HG02852 (cell line): Measurements from ENCODE around the gene WAS.
"Not testable (repeated sequence)": the region's sequence is repeated elsewhere in the genome, so short reads cannot be mapped to it uniquely, and the experiment has no call there.

ENCODE experiments used
- ATAC-seq: cut with Tn5 transposase; IDR thresholded peaks from one replicate; pipeline ENCODE4 v1.9.1; 2021; ENCODE audit warnings: mild to moderate bottlenecking, moderate library complexity; ENCODE audit not compliant: unreplicated experiment

The WAS gene

GRCh38 chrX:48683411-48683982, at the start of gene WAS:
Gene WAS, plus strand, starts transcription at chrX:48683799. Its CDS starts 55 bp downstream, at chrX:48683854.
- peak; percentile 83 for ATAC-seq

- ATAC-seq, result no peak
Measured at GRCh38 chrX:48636301-48636700, 47.3 kb upstream of the WAS start.

GRCh38 chrX:48636776-48637175, 46.8 kb upstream of the WAS start:
- ATAC-seq, result no peak

GRCh38 chrX:48645669-48646068, 37.9 kb upstream of the WAS start:
- ATAC-seq, result no peak

- ATAC-seq, result no peak
Measured at GRCh38 chrX:48648336-48648751, 35.3 kb upstream of the WAS start.

GRCh38 chrX:48649102-48649501, 34.5 kb upstream of the WAS start:
- ATAC-seq, result no peak

- ATAC-seq, result not testable (repeated sequence)
Measured at GRCh38 chrX:48652055-48652579, 31.5 kb upstream of the WAS start.

GRCh38 chrX:48654746-48655145, 28.9 kb upstream of the WAS start:
- ATAC-seq, result not testable (repeated sequence)

GRCh38 chrX:48659686-48660085, 23.9 kb upstream of the WAS start:
- not testable (repeated sequence) for ATAC-seq

GRCh38 chrX:48663241-48663640, 20.4 kb upstream of the WAS start:
- ATAC-seq, result no peak

- no peak for ATAC-seq
Measured at GRCh38 chrX:48664156-48664555, 19.4 kb upstream of the WAS start.

- no peak for ATAC-seq
Measured at GRCh38 chrX:48665991-48666390, 17.6 kb upstream of the WAS start.

GRCh38 chrX:48666649-48667048, 16.9 kb upstream of the WAS start:
- no peak for ATAC-seq

GRCh38 chrX:48667509-48667908, 16.1 kb upstream of the WAS start:
- ATAC-seq, result no peak

- not testable (repeated sequence) for ATAC-seq
Measured at GRCh38 chrX:48668187-48668586, 15.4 kb upstream of the WAS start.

GRCh38 chrX:48676106-48676892, 7.3 kb upstream of the WAS start:
- ATAC-seq, result peak; percentile 90

GRCh38 chrX:48676893-48677270, 6.7 kb upstream of the WAS start:
- peak; percentile 6 for ATAC-seq

- no peak for ATAC-seq
Measured at GRCh38 chrX:48677516-48677915, 6.1 kb upstream of the WAS start.

- not testable (repeated sequence) for ATAC-seq
Measured at GRCh38 chrX:48680467-48680866, 3.1 kb upstream of the WAS start.

GRCh38 chrX:48680925-48681324, 2.7 kb upstream of the WAS start:
- not testable (repeated sequence) for ATAC-seq

GRCh38 chrX:48681539-48682183, 1.9 kb upstream of the WAS start:
- ATAC-seq, result no peak

- ATAC-seq, result not testable (repeated sequence)
Measured at GRCh38 chrX:48682795-48683194, 804 bp upstream of the WAS start.
